HG03575 (cell line): Measurements from ENCODE around the gene BAMBI.

Experiments
- ATAC-seq: cut with Tn5 transposase; IDR thresholded peaks from one replicate; pipeline ENCODE4 v1.9.1; 2021; ENCODE audit not compliant: unreplicated experiment, insufficient number of reproducible peaks, low FRiP score; ENCODE audit errors: extremely low read depth

Gene BAMBI

DNA sequence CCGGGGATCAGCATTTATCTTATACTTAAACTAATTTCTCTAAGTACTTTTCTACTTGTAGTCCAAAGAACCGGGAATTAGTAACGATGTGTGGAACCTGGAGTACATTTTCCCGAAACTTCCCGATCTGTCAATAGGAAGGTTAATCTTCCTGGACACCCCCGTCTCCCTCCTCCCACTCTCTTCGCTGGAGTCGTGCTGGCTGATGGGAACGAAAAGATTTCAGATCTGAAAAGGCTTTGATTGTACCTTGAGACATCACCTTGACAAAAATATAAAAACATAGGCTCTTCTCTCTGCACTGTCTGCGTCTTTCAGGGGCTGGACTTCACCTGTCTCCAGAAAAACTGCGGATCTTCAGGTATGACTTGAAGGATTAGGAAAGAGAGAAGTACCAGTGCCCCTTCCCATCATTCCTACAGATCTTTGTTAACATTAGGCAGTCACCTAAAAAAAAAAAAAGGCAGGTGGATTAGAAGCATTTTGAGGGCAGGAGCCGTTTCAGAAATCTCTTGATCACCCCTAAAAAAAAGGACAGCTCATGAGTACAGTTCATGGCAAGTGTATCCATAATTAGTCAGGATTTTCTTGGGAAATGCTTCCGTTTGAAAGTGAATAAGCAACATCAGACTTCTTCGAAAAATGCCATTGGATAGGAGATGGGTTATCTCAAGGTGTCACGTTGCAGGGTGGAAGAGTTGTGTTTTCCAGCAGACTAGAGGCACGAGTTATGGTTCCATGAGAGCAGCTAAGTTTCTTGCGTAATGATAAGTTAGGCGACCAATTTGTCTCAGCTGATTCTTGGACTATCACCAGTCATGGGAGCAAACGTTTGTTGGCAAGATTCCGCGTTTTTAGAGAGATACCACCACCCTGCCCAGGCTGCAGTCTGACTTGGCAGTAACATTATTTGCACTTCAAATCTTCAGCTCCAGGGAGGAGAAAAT, 7.8 kb upstream of the BAMBI start:
- ATAC-seq, result no peak

DNA sequence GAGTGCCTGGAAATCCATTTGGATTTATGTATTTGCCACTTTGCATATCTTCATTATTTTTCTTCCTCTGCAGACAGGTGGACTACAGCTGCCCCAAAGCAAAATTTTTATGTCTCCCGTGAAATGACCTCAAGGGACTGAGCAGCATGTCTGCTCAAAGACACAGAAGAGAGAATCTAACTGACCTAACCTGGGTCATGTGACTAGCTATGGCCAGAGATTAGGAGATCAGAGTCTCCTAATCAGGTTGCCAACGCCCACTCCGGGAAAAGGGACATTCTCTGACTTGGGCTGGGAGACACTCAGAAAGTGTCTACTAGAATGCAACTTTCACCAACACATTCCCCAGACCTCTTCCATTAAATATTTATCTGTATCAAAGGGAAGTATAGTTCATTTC, 2.5 kb upstream of the BAMBI start:
- ATAC-seq, result no peak

DNA sequence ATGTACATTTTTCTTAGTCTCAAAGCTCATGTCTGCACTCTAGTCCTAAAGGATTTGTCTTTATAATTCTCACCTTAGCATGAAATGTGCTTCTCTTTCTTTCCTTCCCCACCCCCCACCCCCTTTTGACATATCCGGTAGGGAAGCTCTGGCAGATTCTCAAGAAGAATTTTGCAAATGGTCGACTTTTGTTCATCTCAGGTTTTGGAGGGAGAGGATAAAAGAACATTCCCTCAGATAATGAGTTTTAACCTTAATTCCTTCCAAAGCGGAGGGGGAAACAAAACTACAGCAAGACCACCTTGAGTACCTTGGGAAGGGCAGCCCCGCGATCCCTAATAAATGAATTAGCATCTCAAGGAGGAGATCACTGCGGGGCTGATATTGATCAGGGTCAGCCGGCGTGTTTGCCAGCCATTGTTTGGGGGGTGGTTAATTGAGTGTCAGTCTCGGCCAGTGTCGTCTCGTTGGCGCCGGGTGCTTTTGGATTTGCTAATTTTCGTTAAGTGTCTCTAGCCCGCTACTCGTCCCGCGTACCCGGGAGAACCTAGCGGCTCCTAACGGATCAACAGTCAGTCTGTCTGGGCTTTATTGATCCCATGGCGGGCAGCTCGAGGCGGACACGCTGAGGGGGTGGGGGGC, 874 bp upstream of the BAMBI start:
- ATAC-seq, result no peak

DNA sequence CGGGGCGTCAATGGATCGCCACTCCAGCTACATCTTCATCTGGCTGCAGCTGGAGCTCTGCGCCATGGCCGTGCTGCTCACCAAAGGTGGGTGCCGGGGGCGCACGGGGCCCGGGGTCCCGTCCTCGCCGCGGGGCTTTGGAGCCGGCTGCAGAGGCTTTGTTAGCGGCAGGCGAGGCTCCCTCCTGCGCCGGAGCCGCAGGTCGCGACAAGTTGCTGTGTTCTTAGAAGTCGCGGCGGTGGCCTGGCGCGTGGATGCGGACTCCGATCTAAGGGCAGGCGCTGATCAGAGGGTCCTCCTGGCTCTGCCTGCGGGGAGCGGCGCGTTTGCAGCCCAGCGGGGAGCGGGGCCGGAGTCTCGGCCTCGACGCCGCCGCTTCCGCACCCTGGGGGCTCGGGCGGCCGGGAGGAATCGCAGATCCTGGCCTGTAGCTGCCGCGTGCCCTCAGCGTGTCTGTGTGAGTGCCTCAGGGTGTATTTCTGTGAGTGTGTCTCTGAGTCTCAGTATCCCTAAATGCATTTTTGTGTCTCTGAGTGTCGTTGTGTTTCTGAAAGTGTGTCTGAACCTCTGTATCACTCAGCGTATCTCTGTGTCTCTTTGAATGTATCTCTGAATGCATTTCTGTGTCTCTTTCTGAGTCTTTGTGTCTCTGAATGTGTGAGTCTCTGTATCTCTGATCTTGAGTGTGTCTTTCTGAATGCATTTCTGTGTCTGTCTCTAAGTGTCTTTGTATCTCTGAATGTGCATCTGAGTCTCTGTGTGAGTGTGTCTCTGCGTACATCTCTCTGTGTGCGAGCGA, 766 bp downstream of the BAMBI start:
- ATAC-seq, result no peak

DNA sequence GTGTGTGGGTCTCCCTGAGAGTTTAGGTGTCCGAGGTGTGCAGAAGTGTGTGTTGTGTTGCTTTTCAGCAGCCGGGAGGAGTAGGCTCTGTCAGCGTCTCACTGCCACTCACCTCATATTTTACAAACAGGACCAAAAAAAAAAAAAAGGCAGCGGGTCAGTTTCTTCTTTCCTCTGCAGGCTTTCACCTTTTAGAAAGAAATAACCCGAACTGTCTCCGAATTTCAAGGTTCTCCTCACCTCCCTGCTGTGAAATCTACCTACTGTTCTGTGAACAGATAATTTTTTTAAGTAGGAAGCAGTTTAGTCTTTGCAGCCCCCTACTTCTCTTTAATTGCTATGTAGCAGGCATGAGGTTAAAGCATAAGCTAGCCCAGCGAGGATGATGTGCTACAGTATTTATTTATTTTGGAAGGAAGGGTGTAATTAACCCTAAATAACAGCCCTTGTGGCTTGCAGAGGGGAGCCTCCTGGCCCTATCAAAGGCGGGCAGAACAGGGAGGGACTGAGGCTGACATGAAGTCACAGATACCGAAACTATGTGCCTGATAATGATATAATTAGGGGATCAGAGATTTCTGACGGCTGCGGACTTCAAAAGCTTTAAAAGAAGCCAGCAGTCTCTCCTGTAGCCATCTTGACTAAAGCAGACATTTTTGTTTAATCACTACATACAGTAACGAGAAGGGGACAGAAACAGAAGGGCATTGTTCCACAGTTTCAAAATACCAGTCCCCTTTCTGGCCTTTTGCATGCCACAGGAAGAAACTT, 1.6 kb downstream of the BAMBI start:
- ATAC-seq, result no peak

DNA sequence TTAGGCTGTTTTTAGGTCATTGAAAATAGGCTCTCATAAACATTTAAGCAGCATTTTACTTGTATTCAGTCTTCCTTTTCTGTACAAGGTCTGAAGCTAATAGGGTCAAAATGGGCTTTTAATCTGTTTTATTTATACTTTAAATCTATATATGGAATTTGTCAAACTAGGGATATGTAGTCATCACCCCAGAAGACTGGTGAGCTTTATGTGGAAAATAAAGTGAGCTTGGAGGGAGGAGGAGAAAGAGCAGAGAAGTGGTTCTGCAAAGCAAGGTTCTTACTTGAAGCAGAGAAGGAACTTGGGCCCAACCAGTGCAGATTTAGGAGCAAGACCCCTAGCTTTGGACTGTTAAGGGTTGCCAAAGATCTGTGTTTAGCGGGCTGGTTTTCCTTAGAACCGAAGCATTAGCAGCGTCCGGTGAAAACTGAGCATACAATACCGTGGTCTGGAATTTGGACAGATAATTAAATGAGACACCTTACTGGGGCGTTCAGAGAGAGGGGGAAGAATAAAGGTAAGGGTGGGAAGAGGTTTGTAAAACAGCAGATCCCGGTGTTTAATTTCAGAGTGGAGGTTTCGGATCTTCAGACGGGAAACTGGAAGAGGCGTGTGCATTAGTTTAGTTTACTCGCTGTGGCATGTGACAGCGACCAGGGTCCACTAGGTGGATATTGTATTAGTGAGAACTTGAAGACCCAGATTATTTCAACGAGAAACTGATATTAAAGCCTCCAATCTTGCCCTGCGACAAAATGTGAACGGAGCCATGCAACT, 2.4 kb downstream of the BAMBI start:
- no peak for ATAC-seq

DNA sequence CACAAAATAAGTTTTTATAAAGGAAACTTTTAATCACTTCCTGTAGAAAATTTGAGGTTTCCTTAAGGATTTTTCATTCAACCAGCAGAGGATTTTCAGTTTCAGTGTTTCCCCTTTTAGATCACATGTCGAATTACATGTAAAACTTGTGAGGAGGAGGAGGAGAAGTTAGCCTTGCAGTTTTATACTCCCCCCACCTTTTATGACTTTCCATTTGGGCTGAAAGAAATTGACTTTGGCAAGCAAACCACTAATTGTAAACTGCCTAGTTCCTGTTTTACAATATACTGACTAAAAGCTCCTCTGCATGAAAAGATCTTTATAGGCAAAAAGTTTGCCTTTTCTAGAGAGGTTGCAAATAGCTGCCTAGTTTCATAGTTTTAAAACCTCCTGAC, 3.0 kb downstream of the BAMBI start:
- ATAC-seq, result no peak

DNA sequence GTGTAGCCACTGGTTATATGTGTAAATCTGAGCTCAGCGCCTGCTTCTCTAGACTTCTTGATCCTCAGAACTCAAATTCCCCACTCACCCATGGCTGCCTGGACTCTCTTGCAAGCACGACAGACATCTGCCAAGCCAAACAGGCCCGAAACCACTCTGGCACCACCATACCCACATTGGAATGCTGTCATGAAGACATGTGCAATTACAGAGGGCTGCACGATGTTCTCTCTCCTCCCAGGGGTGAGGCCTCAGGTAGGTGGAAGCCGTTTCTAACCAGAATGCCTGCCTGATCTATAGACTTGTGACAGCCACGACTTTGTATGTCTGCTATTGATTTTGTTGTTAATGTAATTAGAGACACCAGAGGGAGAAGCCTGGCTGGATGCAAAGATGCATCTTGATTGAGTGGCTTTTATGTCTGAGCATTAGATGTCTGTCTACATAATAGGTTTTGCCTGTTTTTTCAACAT, 4.0 kb downstream of the BAMBI start:
- ATAC-seq, result no peak

DNA sequence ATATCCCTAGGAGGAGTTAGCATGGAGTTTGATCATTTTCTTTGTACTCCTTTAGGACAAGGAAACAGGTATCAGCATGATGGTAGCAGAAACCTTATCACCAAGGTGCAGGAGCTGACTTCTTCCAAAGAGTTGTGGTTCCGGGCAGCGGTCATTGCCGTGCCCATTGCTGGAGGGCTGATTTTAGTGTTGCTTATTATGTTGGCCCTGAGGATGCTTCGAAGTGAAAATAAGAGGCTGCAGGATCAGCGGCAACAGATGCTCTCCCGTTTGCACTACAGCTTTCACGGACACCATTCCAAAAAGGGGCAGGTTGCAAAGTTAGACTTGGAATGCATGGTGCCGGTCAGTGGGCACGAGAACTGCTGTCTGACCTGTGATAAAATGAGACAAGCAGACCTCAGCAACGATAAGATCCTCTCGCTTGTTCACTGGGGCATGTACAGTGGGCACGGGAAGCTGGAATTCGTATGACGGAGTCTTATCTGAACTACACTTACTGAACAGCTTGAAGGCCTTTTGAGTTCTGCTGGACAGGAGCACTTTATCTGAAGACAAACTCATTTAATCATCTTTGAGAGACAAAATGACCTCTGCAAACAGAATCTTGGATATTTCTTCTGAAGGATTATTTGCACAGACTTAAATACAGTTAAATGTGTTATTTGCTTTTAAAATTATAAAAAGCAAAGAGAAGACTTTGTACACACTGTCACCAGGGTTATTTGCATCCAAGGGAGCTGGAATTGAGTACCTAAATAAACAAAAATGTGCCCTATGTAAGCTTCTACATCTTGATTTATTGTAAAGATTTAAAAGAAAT, 4.8 kb downstream of the BAMBI start:
- ATAC-seq, result no peak

DNA sequence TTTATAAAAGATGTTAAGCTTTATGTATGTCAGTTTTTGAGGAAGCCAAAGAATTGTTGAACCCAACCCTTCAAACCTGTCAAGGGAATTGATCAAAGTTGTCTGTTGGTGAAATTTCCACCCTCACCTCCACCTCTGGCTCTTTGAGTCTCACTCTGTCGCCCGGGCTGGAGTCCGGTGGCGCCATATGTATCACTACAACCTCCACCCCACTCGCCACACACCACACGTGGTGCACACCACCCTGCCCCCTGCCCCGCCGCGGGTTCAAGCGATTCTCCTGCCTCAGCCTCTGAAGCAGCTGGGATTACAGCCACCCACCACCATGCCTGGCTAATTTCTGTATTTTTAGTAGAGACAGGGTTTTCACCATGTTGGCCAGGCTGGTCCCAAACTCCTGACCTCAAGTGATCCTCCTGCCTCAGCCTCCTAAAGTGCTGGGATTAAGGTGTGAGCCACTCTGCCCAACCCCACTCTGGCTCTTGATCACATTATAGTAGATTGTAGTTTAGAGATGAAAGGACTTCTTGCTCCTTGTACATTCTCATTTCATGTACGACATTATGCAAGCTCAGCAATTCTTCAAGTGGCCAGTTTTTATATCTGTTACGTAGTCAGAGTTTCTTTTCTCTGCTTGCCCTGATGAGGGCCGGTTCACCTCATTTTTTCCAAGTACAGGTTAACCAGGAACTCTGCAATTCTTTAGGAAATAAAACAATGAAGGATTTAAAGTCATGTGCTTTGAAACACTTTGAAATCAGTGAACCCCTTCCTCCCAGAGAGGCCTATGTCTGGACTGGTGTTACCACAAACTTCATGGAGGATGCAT, 7.0 kb downstream of the BAMBI start:
- ATAC-seq, result no peak

DNA sequence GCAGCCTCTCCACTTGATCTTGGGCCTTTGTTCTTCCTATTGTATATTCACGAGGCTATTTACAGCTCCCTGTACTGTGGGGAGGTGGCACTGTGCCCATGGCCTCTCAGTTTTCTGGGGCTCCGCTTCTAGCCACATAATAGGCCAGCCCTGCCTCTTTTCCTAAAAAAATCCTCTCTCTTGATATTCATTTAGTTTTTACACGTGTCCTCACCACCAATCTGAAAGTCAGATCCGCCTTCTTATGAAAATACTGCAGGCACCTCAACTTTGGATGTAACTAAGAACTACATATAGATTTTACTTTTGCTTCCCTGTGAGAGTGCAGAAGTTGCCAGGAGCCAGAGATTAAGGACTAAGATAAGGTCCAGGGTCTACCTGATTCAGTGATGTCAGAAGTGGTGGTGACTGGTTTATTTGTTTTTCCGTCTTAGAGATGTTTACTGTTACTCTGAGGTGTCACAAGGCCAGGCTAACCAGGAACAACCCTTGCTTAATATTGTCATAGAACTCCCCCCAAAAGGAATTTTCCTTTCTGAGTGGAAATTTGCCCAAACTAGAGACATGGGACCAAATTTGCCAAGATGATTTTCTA, 7.8 kb downstream of the BAMBI start:
- no peak for ATAC-seq

DNA sequence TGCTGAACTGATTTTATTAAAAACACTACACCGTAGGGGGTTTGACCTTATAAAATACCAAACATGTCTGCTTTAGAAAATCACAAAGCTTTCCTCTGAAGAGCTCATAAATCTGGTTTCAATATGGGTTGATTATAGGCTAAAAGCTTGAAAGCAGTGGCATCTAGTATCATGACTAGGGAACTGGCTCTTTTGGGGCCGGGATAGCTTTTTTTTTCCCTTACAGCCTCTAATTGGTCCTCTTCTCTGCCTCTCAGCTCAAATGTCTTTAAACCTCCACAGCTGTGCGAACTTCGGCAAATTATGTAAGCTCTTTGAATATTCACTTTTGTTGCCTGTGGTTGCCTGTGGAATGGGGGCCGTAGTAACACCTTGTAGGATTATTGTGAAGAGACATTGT, 8.4 kb downstream of the BAMBI start:
- ATAC-seq, result no peak

DNA sequence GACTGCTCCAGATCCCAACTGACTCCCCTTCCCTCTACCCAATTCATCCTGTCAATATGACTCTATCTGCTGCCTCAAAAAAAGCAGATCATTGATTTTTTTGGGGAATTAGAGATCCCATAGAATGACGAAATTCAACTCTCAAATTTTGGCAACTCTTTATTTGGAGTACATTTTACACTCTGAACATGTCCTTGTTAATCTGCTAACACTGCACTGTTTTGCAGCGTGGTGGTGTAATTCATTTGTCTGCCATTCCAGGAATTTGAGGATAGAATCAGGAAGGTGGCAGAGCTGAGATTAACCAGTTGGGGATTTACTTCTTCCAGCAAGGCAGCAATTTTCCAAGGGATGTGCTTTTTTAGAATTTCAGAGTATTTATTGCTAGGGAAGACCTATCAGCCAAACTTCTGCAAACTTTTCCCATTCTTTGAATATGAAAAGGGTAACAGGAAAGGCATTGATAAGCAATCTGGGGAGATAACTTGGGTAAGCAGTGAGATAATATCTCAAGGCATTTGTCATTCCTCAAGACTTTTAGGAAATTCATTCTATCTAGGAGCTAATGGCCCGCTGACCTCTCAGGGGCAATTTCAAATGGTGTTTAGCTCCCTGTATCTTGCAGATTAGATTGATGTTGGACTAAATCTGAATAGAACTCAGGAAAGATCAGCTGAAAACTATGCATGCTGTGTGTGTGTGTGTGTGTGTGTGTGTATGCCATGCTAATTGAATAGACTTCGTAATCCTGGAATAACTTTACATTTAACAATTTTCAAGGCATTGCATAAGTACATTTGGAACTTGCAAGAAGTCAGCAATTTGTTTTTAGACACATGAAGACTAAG, 9.7 kb downstream of the BAMBI start:
- no peak for ATAC-seq

DNA sequence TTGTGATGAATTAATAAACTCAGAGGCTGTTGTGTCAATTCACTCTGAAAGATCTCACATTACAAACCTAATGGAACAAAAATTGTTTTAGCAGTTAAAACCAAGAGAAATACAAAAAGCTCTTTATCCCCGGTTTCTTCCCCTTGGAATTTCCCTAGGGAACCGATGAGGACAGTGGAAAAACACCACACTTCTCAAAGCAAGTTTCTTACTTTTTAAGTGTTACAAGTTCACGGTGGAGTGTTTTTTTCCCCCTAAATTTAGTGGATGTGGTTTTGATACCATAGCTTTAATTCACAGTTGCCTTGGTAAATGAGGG, 10.3 kb downstream of the BAMBI start:
- no peak for ATAC-seq

DNA sequence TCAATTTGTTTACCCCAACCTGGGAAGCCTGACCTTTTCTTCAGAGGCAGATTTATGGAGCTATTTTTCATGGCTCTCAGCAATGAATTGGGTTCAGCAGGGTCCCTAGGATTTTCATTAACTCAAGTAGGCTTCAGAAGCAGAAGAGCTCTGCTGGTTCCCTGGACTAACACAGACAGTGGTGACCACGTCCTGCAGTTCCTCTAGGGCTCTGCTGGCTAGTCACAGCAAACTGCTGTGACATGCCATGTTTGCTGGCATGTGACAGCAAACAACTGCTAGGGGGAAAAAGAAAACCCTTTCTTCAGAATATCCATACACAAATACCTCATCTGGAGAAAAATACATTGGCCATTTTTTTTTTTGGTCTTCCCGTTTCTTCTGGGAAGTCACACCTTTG, 13.2 kb downstream of the BAMBI start:
- ATAC-seq, result no peak
